Measurements from ENCODE around the gene ACP7.

Gene ACP7, protein sequence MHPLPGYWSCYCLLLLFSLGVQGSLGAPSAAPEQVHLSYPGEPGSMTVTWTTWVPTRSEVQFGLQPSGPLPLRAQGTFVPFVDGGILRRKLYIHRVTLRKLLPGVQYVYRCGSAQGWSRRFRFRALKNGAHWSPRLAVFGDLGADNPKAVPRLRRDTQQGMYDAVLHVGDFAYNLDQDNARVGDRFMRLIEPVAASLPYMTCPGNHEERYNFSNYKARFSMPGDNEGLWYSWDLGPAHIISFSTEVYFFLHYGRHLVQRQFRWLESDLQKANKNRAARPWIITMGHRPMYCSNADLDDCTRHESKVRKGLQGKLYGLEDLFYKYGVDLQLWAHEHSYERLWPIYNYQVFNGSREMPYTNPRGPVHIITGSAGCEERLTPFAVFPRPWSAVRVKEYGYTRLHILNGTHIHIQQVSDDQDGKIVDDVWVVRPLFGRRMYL

GRCh38 chr19:39083983-39084731, at the start of gene ACP7:
TSS of gene ACP7 (plus strand) at chr19:39084368. CDS start at chr19:39085270, 902 bp downstream.
- no peak within 1 kb of the TSS for H3K27ac ChIP-seq (ENCODE audit: low read depth, low read length)
- H3K27me3 ChIP-seq (ENCODE audit: insufficient read depth, low read length), result no peaks in the 10 kb centered on the region
- peaks cover 3% of the 10 kb centered on the region for H3K4me1 ChIP-seq (ENCODE audit: control insufficient read depth, insufficient read depth, low read length, unreplicated experiment)
- peak within 1 kb of the TSS; percentile 53 for H2AFZ ChIP-seq (ENCODE audit: low read length, unreplicated experiment)
- peak within 1 kb of the TSS; percentile 79 for H3K4me3 ChIP-seq (ENCODE audit: low read depth, low read length)
- no peaks in the 10 kb centered on the region for H3K79me2 ChIP-seq (ENCODE audit: control insufficient read depth, insufficient read depth, low read length, unreplicated experiment)
- no peaks in the 10 kb centered on the region for H3K36me3 ChIP-seq (ENCODE audit: insufficient read depth, low read length)

- H3K27me3 ChIP-seq (ENCODE audit: insufficient read depth, low read length), result no peaks in the 10 kb centered on the region
- H3K4me1 ChIP-seq (ENCODE audit: control insufficient read depth, insufficient read depth, low read length, unreplicated experiment), result no peaks in the 10 kb centered on the region
- no peak overlapping the region for H3K27ac ChIP-seq (ENCODE audit: low read depth, low read length)
- H2AFZ ChIP-seq (ENCODE audit: low read length, unreplicated experiment), result no peak overlapping the region
- H3K79me2 ChIP-seq (ENCODE audit: control insufficient read depth, insufficient read depth, low read length, unreplicated experiment), result no peaks in the 10 kb centered on the region
- H3K36me3 ChIP-seq (ENCODE audit: insufficient read depth, low read length), result no peaks in the 10 kb centered on the region
- H3K4me3 ChIP-seq (ENCODE audit: low read depth, low read length), result no peak overlapping the region
Measured at GRCh38 chr19:39036581-39036980, 47.6 kb upstream of the ACP7 start.

DNA sequence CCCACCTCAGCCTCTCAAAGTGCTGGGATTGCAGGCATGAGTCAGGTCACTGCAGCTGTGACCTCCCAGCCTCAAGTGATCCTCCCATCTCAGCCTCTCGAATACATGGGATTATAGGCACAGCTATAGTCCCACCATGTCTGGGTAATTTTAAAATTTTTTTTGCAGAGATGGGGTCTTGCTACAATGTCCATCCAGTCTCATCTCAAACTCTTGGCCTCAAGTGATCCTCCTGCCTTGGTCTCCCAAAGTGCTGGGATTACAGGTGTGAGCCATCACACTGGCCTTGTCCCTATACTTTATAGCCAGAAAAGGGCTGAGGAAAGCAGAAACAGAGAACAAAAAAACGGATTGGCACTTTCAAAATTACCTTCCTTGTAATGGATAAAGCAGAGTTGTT, 47.0 kb upstream of the ACP7 start:
- Histone ChIP-seq H3K4me3 (ENCODE audit: low read depth, low read length) (no peak overlapping the region), H3K27ac (ENCODE audit: low read depth, low read length) (no peak overlapping the region), H3K4me1 (ENCODE audit: control insufficient read depth, insufficient read depth, low read length, unreplicated experiment) (no peaks in the 10 kb centered on the region), H3K36me3 (ENCODE audit: insufficient read depth, low read length) (no peaks in the 10 kb centered on the region), H2AFZ (ENCODE audit: low read length, unreplicated experiment) (no peak overlapping the region), H3K79me2 (ENCODE audit: control insufficient read depth, insufficient read depth, low read length, unreplicated experiment) (no peaks in the 10 kb centered on the region), H3K27me3 (ENCODE audit: insufficient read depth, low read length) (no peaks in the 10 kb centered on the region)

DNA sequence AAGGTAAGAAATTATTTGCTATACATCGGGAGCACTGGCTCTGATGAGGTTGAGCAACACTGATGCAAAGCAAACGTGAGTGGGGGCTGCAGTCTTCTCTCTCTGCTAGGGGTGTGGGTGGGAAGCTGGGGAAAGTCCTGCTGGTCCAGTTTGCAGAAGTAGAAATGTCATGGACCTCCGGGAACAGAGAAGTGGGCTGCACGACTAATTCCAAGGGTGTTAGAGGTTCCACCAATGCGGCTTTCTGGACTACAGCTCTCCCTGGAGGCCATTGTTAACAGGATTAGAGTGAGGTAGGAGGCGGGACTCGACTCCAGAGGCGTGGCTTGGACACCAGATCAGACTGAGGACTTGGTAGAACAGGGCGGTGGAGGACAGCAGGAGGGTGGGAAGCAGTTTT, 46.1 kb upstream of the ACP7 start:
- no peak overlapping the region for H3K27ac ChIP-seq (ENCODE audit: low read depth, low read length)
- H3K4me1 ChIP-seq (ENCODE audit: control insufficient read depth, insufficient read depth, low read length, unreplicated experiment), result no peaks in the 10 kb centered on the region
- H3K4me3 ChIP-seq (ENCODE audit: low read depth, low read length), result 0 out of 2 replicates have a peak overlapping the region, but pooled peaks have one; percentile 18
- H3K79me2 ChIP-seq (ENCODE audit: control insufficient read depth, insufficient read depth, low read length, unreplicated experiment), result no peaks in the 10 kb centered on the region
- H3K27me3 ChIP-seq (ENCODE audit: insufficient read depth, low read length), result no peaks in the 10 kb centered on the region
- H2AFZ ChIP-seq (ENCODE audit: low read length, unreplicated experiment), result no peak overlapping the region
- H3K36me3 ChIP-seq (ENCODE audit: insufficient read depth, low read length), result no peaks in the 10 kb centered on the region

DNA sequence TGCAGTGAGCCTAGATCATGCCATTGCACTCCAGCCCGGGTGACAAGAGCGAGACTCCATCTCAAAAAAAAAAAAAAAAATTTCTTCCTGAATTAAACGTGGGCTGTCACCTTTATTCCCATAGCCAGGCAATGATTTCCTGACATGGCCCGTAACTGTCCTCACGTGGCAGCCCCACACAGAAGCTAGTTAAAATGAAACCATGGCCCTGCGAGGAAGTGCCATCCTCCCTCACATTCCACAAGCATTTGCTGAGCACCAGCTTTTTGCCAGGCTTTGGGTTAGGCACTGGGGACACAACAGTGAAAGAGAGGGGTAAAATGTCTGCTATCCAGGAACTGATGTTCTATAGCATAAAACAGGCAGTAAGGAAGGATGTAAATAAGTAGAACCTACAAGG, 38.7 kb upstream of the ACP7 start:
- no peaks in the 10 kb centered on the region for H3K27me3 ChIP-seq (ENCODE audit: insufficient read depth, low read length)
- no peak overlapping the region for H2AFZ ChIP-seq (ENCODE audit: low read length, unreplicated experiment)
- no peaks in the 10 kb centered on the region for H3K36me3 ChIP-seq (ENCODE audit: insufficient read depth, low read length)
- no peaks in the 10 kb centered on the region for H3K79me2 ChIP-seq (ENCODE audit: control insufficient read depth, insufficient read depth, low read length, unreplicated experiment)
- H3K4me1 ChIP-seq (ENCODE audit: control insufficient read depth, insufficient read depth, low read length, unreplicated experiment), result no peaks in the 10 kb centered on the region
- H3K27ac ChIP-seq (ENCODE audit: low read depth, low read length), result no peak overlapping the region
- H3K4me3 ChIP-seq (ENCODE audit: low read depth, low read length), result no peak overlapping the region

GRCh38 chr19:39046037-39046821, 37.9 kb upstream of the ACP7 start:
- no peaks in the 10 kb centered on the region for H3K4me1 ChIP-seq (ENCODE audit: control insufficient read depth, insufficient read depth, low read length, unreplicated experiment)
- no peak overlapping the region for H2AFZ ChIP-seq (ENCODE audit: low read length, unreplicated experiment)
- H3K79me2 ChIP-seq (ENCODE audit: control insufficient read depth, insufficient read depth, low read length, unreplicated experiment), result no peaks in the 10 kb centered on the region
- no peaks in the 10 kb centered on the region for H3K27me3 ChIP-seq (ENCODE audit: insufficient read depth, low read length)
- H3K36me3 ChIP-seq (ENCODE audit: insufficient read depth, low read length), result no peaks in the 10 kb centered on the region
- no peak overlapping the region for H3K27ac ChIP-seq (ENCODE audit: low read depth, low read length)
- H3K4me3 ChIP-seq (ENCODE audit: low read depth, low read length), result no peak overlapping the region

DNA sequence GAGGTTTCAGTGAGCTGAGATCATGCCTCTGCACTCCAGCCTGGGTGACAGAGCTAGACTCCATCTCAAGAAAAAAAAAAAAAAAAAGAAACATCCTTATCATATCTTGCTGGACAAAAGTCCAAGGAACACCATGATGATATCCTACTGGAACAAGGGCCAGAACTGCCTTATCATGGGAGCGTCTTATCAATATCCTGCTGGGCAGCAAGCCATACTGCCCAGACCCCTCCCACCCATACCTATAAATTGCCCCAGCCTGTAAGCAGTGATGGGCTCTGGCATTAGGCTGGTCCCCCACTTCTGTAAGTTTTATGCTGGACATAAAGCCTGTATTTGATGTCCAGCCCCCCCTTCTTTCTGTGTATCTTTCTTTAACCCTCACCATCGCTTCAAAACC, 37.1 kb upstream of the ACP7 start:
- Histone ChIP-seq H2AFZ (ENCODE audit: low read length, unreplicated experiment) (no peak overlapping the region), H3K79me2 (ENCODE audit: control insufficient read depth, insufficient read depth, low read length, unreplicated experiment) (no peaks in the 10 kb centered on the region), H3K4me1 (ENCODE audit: control insufficient read depth, insufficient read depth, low read length, unreplicated experiment) (no peaks in the 10 kb centered on the region), H3K36me3 (ENCODE audit: insufficient read depth, low read length) (no peaks in the 10 kb centered on the region), H3K27me3 (ENCODE audit: insufficient read depth, low read length) (no peaks in the 10 kb centered on the region), H3K27ac (ENCODE audit: low read depth, low read length) (no peak overlapping the region), H3K4me3 (ENCODE audit: low read depth, low read length) (no peak overlapping the region)

DNA sequence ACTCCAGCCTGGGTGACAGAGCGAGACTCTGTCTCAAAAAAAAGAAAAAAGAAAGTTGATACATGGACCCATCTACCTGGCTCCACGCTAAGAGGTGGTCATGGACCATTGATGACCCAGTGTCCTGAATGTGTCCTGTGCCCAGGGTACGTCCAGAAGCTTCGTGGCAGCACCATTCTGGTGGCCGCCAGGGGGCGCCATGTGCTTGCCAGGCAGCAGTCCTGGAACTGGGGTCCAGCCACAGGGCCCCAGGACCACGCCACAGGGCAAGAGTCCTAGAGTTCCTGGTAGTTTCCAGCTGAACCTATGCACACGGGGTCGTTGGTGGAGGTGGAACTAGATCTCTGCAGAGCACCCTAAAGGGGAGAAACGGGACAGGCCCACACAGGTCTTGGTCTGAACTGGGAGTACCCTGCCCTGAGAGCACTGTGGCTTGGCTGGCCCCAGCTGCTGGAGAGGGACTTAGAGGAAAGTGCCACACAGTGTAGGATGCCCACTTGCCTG, 31.9 kb upstream of the ACP7 start:
- Histone ChIP-seq H3K4me1 (ENCODE audit: control insufficient read depth, insufficient read depth, low read length, unreplicated experiment) (no peaks in the 10 kb centered on the region), H3K27ac (ENCODE audit: low read depth, low read length) (no peak overlapping the region), H3K27me3 (ENCODE audit: insufficient read depth, low read length) (no peaks in the 10 kb centered on the region), H3K79me2 (ENCODE audit: control insufficient read depth, insufficient read depth, low read length, unreplicated experiment) (no peaks in the 10 kb centered on the region), H3K36me3 (ENCODE audit: insufficient read depth, low read length) (no peaks in the 10 kb centered on the region), H2AFZ (ENCODE audit: low read length, unreplicated experiment) (no peak overlapping the region), H3K4me3 (ENCODE audit: low read depth, low read length) (no peak overlapping the region)

DNA sequence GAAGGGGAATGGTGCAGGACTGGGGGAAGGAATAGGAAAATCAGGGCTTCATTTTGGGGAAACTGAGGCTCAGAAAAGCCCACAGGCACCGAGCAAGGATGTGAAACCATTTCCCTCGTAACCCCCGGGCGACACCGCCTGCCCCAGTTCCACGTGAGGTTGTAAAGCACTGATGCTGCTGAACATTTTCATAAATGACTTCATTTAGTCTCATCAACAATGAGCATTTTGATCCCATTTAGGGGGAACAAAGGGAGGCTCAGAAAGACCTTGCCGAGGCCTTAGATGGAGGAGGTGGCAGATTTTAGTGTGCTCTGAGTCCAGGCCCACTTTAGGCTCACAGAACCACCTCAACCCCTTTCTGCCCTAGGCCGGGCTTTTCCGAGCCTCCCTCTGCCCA, 31.3 kb upstream of the ACP7 start:
- H3K27me3 ChIP-seq (ENCODE audit: insufficient read depth, low read length), result no peaks in the 10 kb centered on the region
- H3K79me2 ChIP-seq (ENCODE audit: control insufficient read depth, insufficient read depth, low read length, unreplicated experiment), result no peaks in the 10 kb centered on the region
- no peak overlapping the region for H2AFZ ChIP-seq (ENCODE audit: low read length, unreplicated experiment)
- no peak overlapping the region for H3K27ac ChIP-seq (ENCODE audit: low read depth, low read length)
- no peak overlapping the region for H3K4me3 ChIP-seq (ENCODE audit: low read depth, low read length)
- H3K36me3 ChIP-seq (ENCODE audit: insufficient read depth, low read length), result no peaks in the 10 kb centered on the region
- no peaks in the 10 kb centered on the region for H3K4me1 ChIP-seq (ENCODE audit: control insufficient read depth, insufficient read depth, low read length, unreplicated experiment)

- no peaks in the 10 kb centered on the region for H3K27me3 ChIP-seq (ENCODE audit: insufficient read depth, low read length)
- no peaks in the 10 kb centered on the region for H3K4me1 ChIP-seq (ENCODE audit: control insufficient read depth, insufficient read depth, low read length, unreplicated experiment)
- no peak overlapping the region for H3K27ac ChIP-seq (ENCODE audit: low read depth, low read length)
- no peaks in the 10 kb centered on the region for H3K79me2 ChIP-seq (ENCODE audit: control insufficient read depth, insufficient read depth, low read length, unreplicated experiment)
- no peak overlapping the region for H3K4me3 ChIP-seq (ENCODE audit: low read depth, low read length)
- no peak overlapping the region for H2AFZ ChIP-seq (ENCODE audit: low read length, unreplicated experiment)
- H3K36me3 ChIP-seq (ENCODE audit: insufficient read depth, low read length), result no peaks in the 10 kb centered on the region
Measured at GRCh38 chr19:39053276-39054090, 30.7 kb upstream of the ACP7 start.
